Stomach (tissue), 4 donors: ENCODE measurements around the gene HTR7.

ENCODE experiments used
- CTCF ChIP-seq, 7 experiments: fragments of 450-650 bp in 4 of 7; fragments of 200-600 bp in 3 of 7; sonication (generic) in 3 of 7; IDR thresholded peaks; one replicate each; pipeline ENCODE4 v1.5.1; 2016 to 2019; ENCODE audit warnings: antibody characterized with exemption in 7 of 7, control low read depth in 2 of 7, mild to moderate bottlenecking in 1 of 7
- POLR2A ChIP-seq, 4 donors: fragments of 450-650 bp; IDR thresholded peaks; one replicate each; pipeline ENCODE4 v1.6.1; 2016; ENCODE audit warnings: antibody characterized with exemption in 4 of 4, control low read depth in 2 of 4, mild to moderate bottlenecking in 1 of 4, moderate library complexity in 1 of 4
- POLR2AphosphoS5 ChIP-seq, 3 donors: sonication (generic); formaldehyde crosslinking; IDR thresholded peaks; one replicate each; pipeline ENCODE4 v1.6.1; 2016; ENCODE audit warnings: antibody characterized with exemption in 3 of 3

GRCh38 chr10:90842725-90843124 lies 15.1 kb downstream of the HTR7 start:
- no peak for TF ChIP-seq CTCF (IDR thresholded peaks at IDR 0.05)
- TF ChIP-seq POLR2AphosphoS5 (IDR thresholded peaks at IDR 0.05): no peak
- TF ChIP-seq POLR2A (IDR thresholded peaks at IDR 0.05): no peak
